ENCODE results near the gene FXN.

DNA sequence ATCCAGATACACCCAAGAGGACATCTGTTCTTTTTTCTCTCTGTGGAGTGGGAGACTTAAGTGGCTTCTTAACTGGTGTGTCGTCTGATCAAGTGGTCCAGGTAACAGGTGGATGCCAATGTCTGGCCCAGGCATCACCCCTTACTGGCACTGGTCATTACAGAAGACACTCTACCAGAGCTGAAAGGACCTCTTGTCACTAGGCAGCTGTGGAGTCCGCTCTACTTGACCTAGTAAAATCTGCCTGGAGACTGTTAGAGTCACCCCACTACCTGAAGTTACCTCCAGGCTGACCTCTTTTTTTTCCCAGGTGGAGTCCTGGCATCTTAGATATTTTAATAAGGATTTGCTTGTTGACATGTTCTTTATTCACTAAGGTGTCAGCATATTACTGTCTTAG lies 22.5 kb downstream of the FXN start:
- TF ChIP-seq, protein P1, sequence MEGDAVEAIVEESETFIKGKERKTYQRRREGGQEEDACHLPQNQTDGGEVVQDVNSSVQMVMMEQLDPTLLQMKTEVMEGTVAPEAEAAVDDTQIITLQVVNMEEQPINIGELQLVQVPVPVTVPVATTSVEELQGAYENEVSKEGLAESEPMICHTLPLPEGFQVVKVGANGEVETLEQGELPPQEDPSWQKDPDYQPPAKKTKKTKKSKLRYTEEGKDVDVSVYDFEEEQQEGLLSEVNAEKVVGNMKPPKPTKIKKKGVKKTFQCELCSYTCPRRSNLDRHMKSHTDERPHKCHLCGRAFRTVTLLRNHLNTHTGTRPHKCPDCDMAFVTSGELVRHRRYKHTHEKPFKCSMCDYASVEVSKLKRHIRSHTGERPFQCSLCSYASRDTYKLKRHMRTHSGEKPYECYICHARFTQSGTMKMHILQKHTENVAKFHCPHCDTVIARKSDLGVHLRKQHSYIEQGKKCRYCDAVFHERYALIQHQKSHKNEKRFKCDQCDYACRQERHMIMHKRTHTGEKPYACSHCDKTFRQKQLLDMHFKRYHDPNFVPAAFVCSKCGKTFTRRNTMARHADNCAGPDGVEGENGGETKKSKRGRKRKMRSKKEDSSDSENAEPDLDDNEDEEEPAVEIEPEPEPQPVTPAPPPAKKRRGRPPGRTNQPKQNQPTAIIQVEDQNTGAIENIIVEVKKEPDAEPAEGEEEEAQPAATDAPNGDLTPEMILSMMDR (IDR thresholded peaks at IDR 0.05; ENCODE audit: insufficient read depth, low read length, poor library complexity, severe bottlenecking) = no peak
- TF ChIP-seq EZH2phosphoT487 (conservative IDR thresholded peaks at IDR 0.05; ENCODE audit: low read length) = no peak
